K562 (cell line): Measurements from ENCODE around the gene TERT.

ENCODE experiments used
- CBX2 ChIP-seq: fragments of 200-600 bp; sonication (generic); IDR thresholded peaks from one replicate; pipeline ENCODE4 v1.6.1; 2012; ENCODE audit warnings: mild to moderate bottlenecking, low read length, inconsistent platforms; ENCODE audit not compliant: insufficient read depth, poor library complexity, severe bottlenecking
- CTCF ChIP-seq, 3 experiments: IDR thresholded peaks in 2 of 3; conservative IDR thresholded peaks in 1 of 3; 2 replicates each; pipeline ENCODE4 v1.5.1; 2011 to 2012; ENCODE audit warnings: low read length in 3 of 3, mild to moderate bottlenecking in 3 of 3, control low read depth in 2 of 3, improper control_type of control experiment in 1 of 3, inconsistent platforms in 1 of 3, low read depth in 1 of 3, mixed read lengths in 1 of 3, moderate library complexity in 1 of 3; ENCODE audit not compliant: insufficient read depth in 2 of 3
- EGR1 ChIP-seq: fragments of 450-650 bp; conservative IDR thresholded peaks from 2 replicates; pipeline ENCODE4 v1.6.1; 2017; ENCODE audit warnings: mild to moderate bottlenecking
- FOXK1 ChIP-seq: sonication (generic); formaldehyde crosslinking; IDR thresholded peaks from 2 replicates; pipeline ENCODE4 v1.8.0; 2022; ENCODE audit warnings: missing genetic modification reagents, mild to moderate bottlenecking, borderline replicate concordance
- HDAC2 ChIP-seq: fragments of 450-650 bp; IDR thresholded peaks from 2 replicates; pipeline ENCODE4 v1.6.1; 2016; ENCODE audit warnings: mild to moderate bottlenecking
- HIVEP1 ChIP-seq: fragments of 250-450 bp; sonication (Bioruptor Pico); IDR thresholded peaks from 2 replicates; pipeline ENCODE4 v1.4.0; 2020; ENCODE audit warnings: mild to moderate bottlenecking
- MYNN ChIP-seq, 2 experiments: sonication (generic); formaldehyde crosslinking in 1 of 2; IDR thresholded peaks; 2 replicates each; pipeline versions ENCODE4 v1.5.0 to v1.6.1; 2016 to 2020; ENCODE audit warnings: antibody characterized with exemption in 1 of 2, missing genetic modification reagents in 1 of 2
- POLR2AphosphoS5 ChIP-seq: IDR thresholded peaks from 2 replicates; pipeline ENCODE4 v1.6.1; 2011; ENCODE audit warnings: mild to moderate bottlenecking, low read depth, low read length, moderate library complexity; ENCODE audit not compliant: control insufficient read depth, insufficient read depth
- RBM22 ChIP-seq: fragments of 200-400 bp; formaldehyde crosslinking; IDR thresholded peaks from 2 replicates; pipeline ENCODE4 v1.6.1; 2018; ENCODE audit warnings: low read length, low read depth; ENCODE audit not compliant: poor library complexity, severe bottlenecking
- TAF1 ChIP-seq: IDR thresholded peaks from 2 replicates; pipeline ENCODE4 v1.6.1; 2011; ENCODE audit warnings: mild to moderate bottlenecking, low read length, moderate library complexity; ENCODE audit not compliant: insufficient read depth, control insufficient read depth, severe bottlenecking; ENCODE audit errors: extremely low read depth
- TCF7L2 ChIP-seq: fragments of 150-350 bp; IDR thresholded peaks from 2 replicates; pipeline ENCODE4 v1.6.1; 2016; ENCODE audit warnings: low read depth, mild to moderate bottlenecking, low read length, moderate library complexity
- XRCC4 ChIP-seq: IDR thresholded peaks from one replicate; pipeline ENCODE4 v1.6.1; 2011; ENCODE audit not compliant: insufficient read depth, insufficient read length; ENCODE audit errors: extremely low read depth
- YY1 ChIP-seq, 3 experiments: IDR thresholded peaks; 2 replicates each; pipeline ENCODE4 v1.6.1; 2011; ENCODE audit warnings: low read length in 2 of 3, mild to moderate bottlenecking in 2 of 3, moderate library complexity in 2 of 3, borderline replicate concordance in 1 of 3, control low read depth in 1 of 3, low read depth in 1 of 3; ENCODE audit not compliant: insufficient read depth in 3 of 3, insufficient replicate concordance in 2 of 3, control insufficient read depth in 1 of 3, insufficient read length in 1 of 3; ENCODE audit errors: extremely low read depth in 1 of 3
- ZKSCAN1 ChIP-seq: fragments of 150-350 bp; IDR thresholded peaks from 2 replicates; pipeline ENCODE4 v1.6.1; 2016; ENCODE audit warnings: low read depth, low read length

GRCh38 chr5:1251678-1252580 is 42.9 kb downstream of the TERT start:
- no peak for TF ChIP-seq MYNN (IDR thresholded peaks at IDR 0.05)
- TF ChIP-seq MYNN (CRISPR knock-in tag; IDR thresholded peaks at IDR 0.05) = no peak
- no peak for TF ChIP-seq TCF7L2
- no peak for TF ChIP-seq XRCC4
- TF ChIP-seq EGR1 = no peak
- no peak for TF ChIP-seq POLR2AphosphoS5
- no peak for TF ChIP-seq ZKSCAN1
- TF ChIP-seq CBX2 = no peak
- TF ChIP-seq TAF1 = no peak
- TF ChIP-seq FOXK1 (CRISPR knock-in tag) = no peak
- TF ChIP-seq CTCF (IDR thresholded peaks at IDR 0.05 in 2 of 3, conservative IDR thresholded peaks at IDR 0.05 in 1 of 3; ENCODE audit: insufficient read depth in 2 of 3, low read depth in 1 of 3, low read length in 3 of 3) = no peak
- no peak for TF ChIP-seq HIVEP1 (CRISPR knock-in tag)
- TF ChIP-seq HDAC2 = no peak
- no peak for TF ChIP-seq YY1 (IDR thresholded peaks at IDR 0.05; ENCODE audit: borderline replicate concordance in 1 of 3, control insufficient read depth in 1 of 3, extremely low read depth in 1 of 3, insufficient read depth in 3 of 3, insufficient read length in 1 of 3, insufficient replicate concordance in 2 of 3, low read depth in 1 of 3, low read length in 2 of 3)
- no peak for TF ChIP-seq RBM22
